CD8-positive, alpha-beta memory T cell (primary cell): ENCODE measurements around the gene NPHS1. TPM values are rescaled to one million over a fixed set of nuclear protein-coding genes. Genes with fewer than 3 reads are reported as not detected.

Experiments used
- CTCF ChIA-PET: fragments of 350-600 bp; sonication (Branson Sonifier 250); formaldehyde crosslinking; loops from one replicate; lab custom pipeline; 2021; ENCODE audit warnings: antibody characterized with exemption; lab: Charles Lee
- POLR2A ChIA-PET: fragments of 350-600 bp; sonication (Branson Sonifier 250); formaldehyde crosslinking; loops from one replicate; lab custom pipeline; 2021; ENCODE audit warnings: antibody characterized with exemption; lab: Charles Lee
- DNase-seq, 5 donors: peaks; one replicate each; pipeline versions ENCODE4 v3.0.0 to v3.0.0-alpha.2; 2020 to 2022; ENCODE audit warnings: mixed read lengths in 1 of 5
- H3K27ac ChIP-seq: one replicate; pipeline ENCODE4 v1.7.0; 2013; ENCODE audit warnings: low read depth, mild to moderate bottlenecking, low read length, moderate library complexity
- H3K27me3 ChIP-seq: 2 replicates; pipeline ENCODE4 v1.7.0; 2013; ENCODE audit warnings: low read length, mild to moderate bottlenecking; ENCODE audit not compliant: insufficient read depth, poor library complexity, severe bottlenecking
- H3K36me3 ChIP-seq: 2 replicates; pipeline ENCODE4 v1.7.0; 2013; ENCODE audit warnings: mild to moderate bottlenecking, low read length, moderate library complexity; ENCODE audit not compliant: insufficient read depth
- H3K4me1 ChIP-seq: 2 replicates; pipeline ENCODE4 v1.7.0; 2013; ENCODE audit warnings: mild to moderate bottlenecking, low read length, moderate library complexity; ENCODE audit not compliant: insufficient read depth
- H3K4me3 ChIP-seq: 2 replicates; pipeline ENCODE4 v1.7.0; 2013; ENCODE audit warnings: mild to moderate bottlenecking, low read length
- H3K9me3 ChIP-seq: 2 replicates; pipeline ENCODE4 v1.7.0; 2013; ENCODE audit warnings: mild to moderate bottlenecking, low read length
- H3K27ac Mint-ChIP-seq, 8 donors: one replicate each; pipeline ENCODE4 v1.8.0; 2020 to 2021; ENCODE audit warnings: mixed read lengths in 8 of 8, mild to moderate bottlenecking in 6 of 8, inconsistent platforms in 3 of 8, moderate library complexity in 3 of 8
- H3K27me3 Mint-ChIP-seq, 2 donors: one replicate each; pipeline ENCODE4 v1.8.0; 2020 to 2021; ENCODE audit warnings: mixed read lengths in 2 of 2, mild to moderate bottlenecking in 1 of 2, moderate library complexity in 1 of 2
- H3K36me3 Mint-ChIP-seq, 3 donors: one replicate each; pipeline ENCODE4 v1.8.0; 2020 to 2021; ENCODE audit warnings: mixed read lengths in 3 of 3, inconsistent platforms in 1 of 3, mild to moderate bottlenecking in 1 of 3
- H3K4me1 Mint-ChIP-seq, 3 donors: one replicate each; pipeline ENCODE4 v1.8.0; 2020 to 2021; ENCODE audit warnings: mixed read lengths in 3 of 3, inconsistent platforms in 1 of 3, mild to moderate bottlenecking in 1 of 3
- H3K4me3 Mint-ChIP-seq, 7 donors: one replicate each; pipeline ENCODE4 v1.8.0; 2020 to 2021; ENCODE audit warnings: mixed read lengths in 7 of 7, mild to moderate bottlenecking in 6 of 7, moderate library complexity in 4 of 7, inconsistent platforms in 2 of 7
- H3K9me3 Mint-ChIP-seq, 5 donors: one replicate each; pipeline ENCODE4 v1.8.0; 2020 to 2022; ENCODE audit warnings: mixed read lengths in 5 of 5, mild to moderate bottlenecking in 3 of 5, moderate library complexity in 2 of 5, inconsistent platforms in 1 of 5
- polyA plus RNA-seq: library from polyadenylated mRNA; unstranded; fragments of 300-500 nt; fragmentation: Illumina TruSeq; gene quantifications from one replicate; pipeline ENCODE4 v1.2.3, GENCODE V29; 2021
- total RNA-seq, 2 experiments: library from RNA; stranded (reverse); gene quantifications; one replicate each; pipeline ENCODE4 v1.2.3, GENCODE V29; 2021

NPHS1 gene
- total and polyA plus RNA-seq, 3 experiments from 2014 or later: not detected

DNA sequence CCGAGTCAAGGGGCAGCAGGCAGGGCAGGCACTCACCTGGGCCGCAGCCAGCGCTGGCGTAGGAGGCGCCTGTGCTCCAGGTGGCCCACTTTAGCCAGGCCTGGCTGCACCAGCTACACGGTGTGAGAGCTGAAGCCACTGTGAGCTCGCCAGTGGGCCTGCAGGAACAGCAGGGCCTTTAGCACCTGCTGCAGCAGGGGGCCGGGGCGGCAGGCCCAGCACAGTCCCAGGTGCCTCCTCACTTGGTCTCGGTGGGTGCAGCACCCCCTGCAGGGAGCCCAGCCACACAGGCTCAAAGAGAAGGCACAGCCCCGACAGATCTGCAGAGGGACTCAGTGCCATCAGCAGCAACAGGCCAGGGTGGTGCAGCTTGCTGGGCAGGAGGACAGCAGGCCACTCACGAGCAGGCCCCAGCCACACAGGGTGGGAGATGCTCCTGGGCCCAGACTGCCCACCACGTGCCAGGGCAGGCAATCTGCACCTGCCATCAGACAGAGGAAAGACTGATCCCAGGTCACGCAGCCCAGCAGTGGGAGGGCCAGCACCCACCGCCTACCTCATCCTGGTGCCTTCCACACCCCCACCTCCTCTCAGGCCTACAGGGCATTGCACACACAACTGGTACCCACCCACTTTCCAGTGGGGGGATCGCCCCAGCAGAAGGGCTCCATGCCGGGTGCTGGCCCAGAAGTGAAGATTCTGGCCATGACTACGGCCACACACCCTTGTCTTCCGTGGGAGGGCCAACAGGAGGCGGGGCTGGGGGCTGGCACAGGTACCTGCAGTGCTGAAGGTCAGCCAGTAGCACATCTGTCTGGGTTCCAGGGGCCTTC lies 61.1 kb downstream of the NPHS1 start:
- Mint-ChIP-seq H3K4me1 (no peaks in the 10 kb centered on the region), H3K9me3 (no peaks in the 10 kb centered on the region), H3K27ac (no peak overlapping the region), H3K27me3 (peaks cover 6 to 14% of the 10 kb centered on the region in 2 donors), H3K4me3 (no peak overlapping the region), H3K36me3 (no peaks in the 10 kb centered on the region)
- Histone ChIP-seq H3K27me3 (no peaks in the 10 kb centered on the region), H3K36me3 (no peaks in the 10 kb centered on the region), H3K9me3 (no peaks in the 10 kb centered on the region), H3K4me3 (no peak overlapping the region), H3K27ac (no peak overlapping the region), H3K4me1 (no peaks in the 10 kb centered on the region)
- ChIA-PET POLR2A (no interaction called here), CTCF (no interaction called here)
- no peak for DNase-seq

- H3K4me1 Mint-ChIP-seq: no peaks in the 10 kb centered on the region
- peaks cover 1 to 9% of the 10 kb centered on the region in 2 donors for H3K27me3 Mint-ChIP-seq
- no peaks in the 10 kb centered on the region for H3K9me3 ChIP-seq
- H3K9me3 Mint-ChIP-seq: no peaks in the 10 kb centered on the region
- no peak overlapping the region for H3K4me3 Mint-ChIP-seq
- H3K36me3 Mint-ChIP-seq: peaks cover 0 to 2% (median 0%) of the 10 kb centered on the region in 3 donors
- no peaks in the 10 kb centered on the region for H3K36me3 ChIP-seq
- no peaks in the 10 kb centered on the region for H3K27me3 ChIP-seq
- CTCF ChIA-PET: interaction anchor here (1.4 kb wide), 1 partner anchor 98 kb away, joined by 4 read pairs; no protein-coding TSS in a partner anchor
- POLR2A ChIA-PET: no interaction called here
- H3K4me3 ChIP-seq: no peak overlapping the region
- DNase-seq: no peak
- H3K4me1 ChIP-seq: no peaks in the 10 kb centered on the region
- no peak overlapping the region for H3K27ac ChIP-seq
- H3K27ac Mint-ChIP-seq: no peak overlapping the region
Measured at GRCh38 chr19:35789978-35790944, 62.0 kb downstream of the NPHS1 start.

DNA sequence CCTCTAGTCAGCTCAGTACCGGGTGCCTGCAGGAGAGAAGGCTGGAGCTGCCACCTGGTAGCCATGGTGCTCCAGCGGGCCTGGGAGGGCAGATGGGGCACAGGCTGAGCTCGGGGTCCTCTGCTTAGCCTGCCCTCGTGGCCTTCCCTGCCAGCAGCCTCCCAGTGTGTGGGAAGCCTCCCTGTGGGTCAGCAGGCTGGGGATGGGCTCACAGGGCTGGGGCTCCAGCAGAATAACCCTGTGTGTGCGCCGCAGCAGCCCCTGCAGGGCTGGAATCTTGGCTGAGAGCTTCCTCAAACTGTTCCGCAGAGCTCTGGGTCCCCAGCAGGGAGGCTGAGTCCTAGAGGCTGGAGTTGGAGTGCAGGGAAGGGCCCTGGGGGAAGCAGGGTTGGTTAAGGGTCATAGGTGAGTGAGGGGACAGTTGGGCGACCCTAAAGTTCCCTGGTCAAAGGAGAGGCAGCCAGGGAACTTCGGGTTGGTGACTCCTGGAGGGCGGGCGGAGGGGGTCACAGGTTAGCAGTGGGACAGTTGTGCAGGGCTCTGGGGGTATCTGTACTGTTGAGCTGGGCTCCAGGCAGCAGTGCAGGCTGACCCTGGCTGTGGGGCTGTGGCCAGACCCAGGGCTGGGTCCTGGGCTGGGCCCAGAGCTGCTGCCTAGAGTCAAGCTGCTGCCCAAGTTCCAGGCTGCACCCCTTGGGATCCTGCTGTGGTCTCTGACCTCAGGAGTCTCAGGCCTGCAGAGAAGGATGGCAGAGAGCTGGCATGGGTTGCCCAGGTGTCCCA lies 62.9 kb downstream of the NPHS1 start:
- POLR2A ChIA-PET: no interaction called here
- H3K4me3 Mint-ChIP-seq: no peak overlapping the region

DNA sequence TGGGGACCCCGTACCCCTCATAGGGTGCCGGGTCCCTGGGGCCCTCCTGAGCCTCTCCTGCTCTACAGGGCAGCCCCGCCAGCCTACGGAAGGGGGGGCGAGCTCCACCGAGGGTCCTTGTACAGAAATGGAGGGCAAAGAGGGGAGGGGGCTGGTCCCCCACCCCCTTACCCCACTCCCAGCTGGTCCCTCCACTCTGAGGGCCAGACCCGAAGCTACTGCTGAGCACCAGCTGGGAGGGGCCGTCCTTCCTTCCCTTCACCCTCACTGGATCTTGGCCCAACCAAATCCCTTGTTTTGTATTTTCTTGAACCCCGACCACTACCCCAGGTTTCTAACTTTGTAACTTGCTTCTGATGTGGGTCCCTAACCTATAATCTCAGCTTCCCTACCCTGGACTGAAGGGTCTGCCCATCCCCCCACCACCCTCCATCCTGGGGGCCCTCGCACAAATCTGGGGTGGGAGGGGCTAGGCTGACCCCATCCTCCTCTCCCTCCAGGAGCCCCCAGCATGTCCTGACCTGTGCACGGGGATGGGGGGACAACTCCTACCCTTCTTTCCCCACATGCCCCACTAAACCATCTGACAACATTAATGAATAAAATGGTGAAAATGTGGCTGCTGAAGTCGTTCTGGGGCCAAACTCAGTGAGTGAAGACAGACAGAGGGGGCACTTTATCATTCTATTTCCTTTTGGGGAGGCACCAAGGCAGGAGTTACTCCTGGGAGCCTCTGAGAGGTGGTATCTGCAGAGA lies 63.9 kb downstream of the NPHS1 start:
- ChIA-PET POLR2A (no interaction called here), CTCF (no interaction called here)
- Histone ChIP-seq H3K4me3 (no peak overlapping the region), H3K36me3 (no peaks in the 10 kb centered on the region), H3K27me3 (no peaks in the 10 kb centered on the region), H3K27ac (no peak overlapping the region), H3K4me1 (no peaks in the 10 kb centered on the region), H3K9me3 (no peaks in the 10 kb centered on the region)
- Mint-ChIP-seq H3K4me1 (no peaks in the 10 kb centered on the region), H3K9me3 (no peaks in the 10 kb centered on the region), H3K4me3 (no peak overlapping the region), H3K36me3 (peaks cover 0 to 2% (median 0%) of the 10 kb centered on the region in 3 donors), H3K27ac (peak overlapping the region in 2 of 8 donors; percentile 19 to 58), H3K27me3 (peaks cover 1 to 8% of the 10 kb centered on the region in 2 donors)
- no peak for DNase-seq

More for the DNA sequence above, 62.9 kb downstream of the NPHS1 start:
- Histone ChIP-seq H3K36me3 (no peaks in the 10 kb centered on the region), H3K4me1 (no peaks in the 10 kb centered on the region), H3K27ac (no peak overlapping the region), H3K27me3 (no peaks in the 10 kb centered on the region), H3K4me3 (no peak overlapping the region), H3K9me3 (no peaks in the 10 kb centered on the region)
- H3K4me1 Mint-ChIP-seq: no peaks in the 10 kb centered on the region
- H3K27me3 Mint-ChIP-seq: peaks cover 1 to 9% of the 10 kb centered on the region in 2 donors
- no peak overlapping the region for H3K27ac Mint-ChIP-seq
- no peaks in the 10 kb centered on the region for H3K9me3 Mint-ChIP-seq
- peaks cover 0 to 2% (median 0%) of the 10 kb centered on the region in 3 donors for H3K36me3 Mint-ChIP-seq
- CTCF ChIA-PET: interaction anchor here (1.4 kb wide), 1 partner anchor 97 kb away, joined by 4 read pairs; no protein-coding TSS in a partner anchor
- DNase-seq: no peak

- Histone ChIP-seq H3K9me3 (no peaks in the 10 kb centered on the region), H3K36me3 (no peaks in the 10 kb centered on the region), H3K27ac (no peak overlapping the region), H3K27me3 (no peaks in the 10 kb centered on the region), H3K4me3 (no peak overlapping the region), H3K4me1 (no peaks in the 10 kb centered on the region)
- POLR2A ChIA-PET: no interaction called here
- Mint-ChIP-seq H3K27me3 (no peaks in the 10 kb centered on the region), H3K4me1 (peaks cover 0 to 2% (median 0%) of the 10 kb centered on the region in 3 donors), H3K4me3 (no peak overlapping the region), H3K9me3 (no peaks in the 10 kb centered on the region), H3K36me3 (peaks cover 0 to 4% (median 3%) of the 10 kb centered on the region in 3 donors), H3K27ac (no peak overlapping the region)
- no peak for DNase-seq
- CTCF ChIA-PET: interaction anchor here (0.6 kb wide), 1 partner anchor 95 kb away, joined by 3 read pairs; no protein-coding TSS in a partner anchor
Measured at GRCh38 chr19:35787227-35787799, 65.0 kb downstream of the NPHS1 start.

DNA sequence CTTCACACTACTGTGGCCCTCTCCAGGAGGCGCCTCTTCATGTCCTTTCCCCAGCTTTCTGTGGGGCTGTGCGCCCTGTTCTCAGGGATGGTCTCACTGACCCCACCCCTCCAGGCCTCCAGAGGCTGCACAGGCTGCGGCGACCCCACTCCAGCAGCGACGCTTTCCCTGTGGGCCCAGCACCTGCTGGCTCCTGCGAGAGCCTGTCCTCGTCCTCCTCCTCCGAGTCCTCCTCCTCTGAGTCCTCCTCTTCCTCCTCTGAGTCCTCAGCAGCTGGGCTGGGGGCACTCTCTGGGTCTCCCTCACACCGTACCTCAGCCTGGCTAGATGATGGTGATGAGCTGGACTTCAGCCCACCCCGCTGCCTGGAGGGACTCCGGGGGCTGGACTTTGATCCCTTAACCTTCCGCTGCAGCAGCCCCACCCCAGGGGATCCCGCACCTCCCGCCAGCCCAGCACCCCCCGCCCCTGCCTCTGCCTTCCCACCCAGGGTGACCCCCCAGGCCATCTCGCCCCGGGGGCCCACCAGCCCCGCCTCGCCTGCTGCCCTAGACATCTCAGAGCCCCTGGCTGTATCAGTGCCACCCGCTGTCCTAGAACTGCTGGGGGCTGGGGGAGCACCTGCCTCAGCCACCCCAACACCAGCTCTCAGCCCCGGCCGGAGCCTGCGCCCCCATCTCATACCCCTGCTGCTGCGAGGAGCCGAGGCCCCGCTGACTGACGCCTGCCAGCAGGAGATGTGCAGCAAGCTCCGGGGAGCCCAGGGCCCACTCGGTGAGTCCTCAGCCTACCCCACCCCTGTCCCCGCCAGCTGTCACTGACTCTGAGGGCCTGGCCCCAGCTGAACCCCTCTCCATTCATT lies 65.8 kb downstream of the NPHS1 start:
- no peak overlapping the region for H3K27ac ChIP-seq
- peaks cover 0 to 2% (median 0%) of the 10 kb centered on the region in 3 donors for H3K4me1 Mint-ChIP-seq
- no peaks in the 10 kb centered on the region for H3K36me3 ChIP-seq
- no peaks in the 10 kb centered on the region for H3K9me3 Mint-ChIP-seq
- H3K27me3 ChIP-seq: no peaks in the 10 kb centered on the region
- no peaks in the 10 kb centered on the region for H3K27me3 Mint-ChIP-seq
- no peak overlapping the region for H3K4me3 ChIP-seq
- CTCF ChIA-PET: no interaction called here
- DNase-seq: no peak
- H3K4me3 Mint-ChIP-seq: peak overlapping the region in 1 of 7 donors; percentile 37
- peak overlapping the region in 1 of 8 donors; percentile 82 for H3K27ac Mint-ChIP-seq
- POLR2A ChIA-PET: no interaction called here
- no peaks in the 10 kb centered on the region for H3K9me3 ChIP-seq
- H3K4me1 ChIP-seq: no peaks in the 10 kb centered on the region
- peaks cover 0 to 4% (median 3%) of the 10 kb centered on the region in 3 donors for H3K36me3 Mint-ChIP-seq
